Measurements from ENCODE around the gene ZNF24. TPM values are rescaled to one million over a fixed set of nuclear protein-coding genes. Genes with fewer than 3 reads are reported as not detected.

ZNF24 gene
- total RNA-seq, 1 experiment from 2014 or later: 54.7 TPM

GRCh38 chr18:35291166-35291565, 53.1 kb downstream of the ZNF24 start:
- Histone ChIP-seq H3K9me2 (ENCODE audit: insufficient read depth) (no peaks in the 10 kb centered on the region), H3K27me3 (ENCODE audit: insufficient read depth, low read length) (no peaks in the 10 kb centered on the region), H3K4me1 (ENCODE audit: control insufficient read depth in 1 of 2, insufficient read depth in 2 of 2, low read length in 2 of 2) (peaks cover 0 to 16% of the 10 kb centered on the region in 2 experiments; a peak in 2 of 4 replicates), H3K9me3 (ENCODE audit: control insufficient read depth in 1 of 2, insufficient read depth in 1 of 2, low read depth in 1 of 2, low read length in 2 of 2) (peaks cover 0 to 5% of the 10 kb centered on the region in 2 experiments; a peak in 1 of 4 replicates), H3K4me3 (replicated peaks in 1 of 2; ENCODE audit: low read depth in 1 of 2, low read length in 2 of 2) (peak overlapping the region; percentile 71 to 87), H4K20me1 (ENCODE audit: insufficient read depth) (no peaks in the 10 kb centered on the region), H3K36me3 (ENCODE audit: control insufficient read depth in 1 of 2, insufficient read depth in 2 of 2, low read length in 2 of 2) (peaks cover 0 to 24% of the 10 kb centered on the region in 2 experiments; a peak in 2 of 4 replicates), H2AFZ (ENCODE audit: low read depth, low read length, poor library complexity, severe bottlenecking) (no peak overlapping the region), H3K79me2 (ENCODE audit: insufficient read depth, low read length) (peaks cover 58% of the 10 kb centered on the region), H3K9ac (ENCODE audit: low read length) (peak overlapping the region; percentile 81), H3K27ac (ENCODE audit: low read depth, low read length) (peak overlapping the region; percentile 57; the same call in 1 of the 2 replicates), H3K4me2 (ENCODE audit: low read length) (peak overlapping the region; percentile 95)
- ChIA-PET CTCF (no interaction called here), RAD21 (ENCODE audit: low non-redundant PET in 1 of 2, low total read pairs in 2 of 2, uncharacterized antibody in 2 of 2, unreplicated experiment in 2 of 2) (no interaction called here), POLR2A (no interaction called here)
- DNase-seq (ENCODE audit: low read depth, low spot score) (no peak), ATAC-seq (no peak)
- TF ChIP-seq EZH2 (IDR thresholded peaks at IDR 0.05): no peak
- no peak for TF ChIP-seq JUND (IDR thresholded peaks at IDR 0.05)
- no peak for TF ChIP-seq ZNF274 (IDR thresholded peaks at IDR 0.05; ENCODE audit: low read depth, low read length)
- TF ChIP-seq, protein P1, sequence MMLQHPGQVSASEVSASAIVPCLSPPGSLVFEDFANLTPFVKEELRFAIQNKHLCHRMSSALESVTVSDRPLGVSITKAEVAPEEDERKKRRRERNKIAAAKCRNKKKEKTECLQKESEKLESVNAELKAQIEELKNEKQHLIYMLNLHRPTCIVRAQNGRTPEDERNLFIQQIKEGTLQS (IDR thresholded peaks at IDR 0.05): no peak
- no peak for TF ChIP-seq EGR1 (IDR thresholded peaks at IDR 0.05; ENCODE audit: low read depth)
- BruUV-seq (replicated peaks): no TSS peak
- intact Hi-C loops (cut with micrococcal nuclease): loop anchor here (5.0 kb wide), 1 partner anchor 51 kb away; the partner anchor contains the start of gene ZNF24

DNA sequence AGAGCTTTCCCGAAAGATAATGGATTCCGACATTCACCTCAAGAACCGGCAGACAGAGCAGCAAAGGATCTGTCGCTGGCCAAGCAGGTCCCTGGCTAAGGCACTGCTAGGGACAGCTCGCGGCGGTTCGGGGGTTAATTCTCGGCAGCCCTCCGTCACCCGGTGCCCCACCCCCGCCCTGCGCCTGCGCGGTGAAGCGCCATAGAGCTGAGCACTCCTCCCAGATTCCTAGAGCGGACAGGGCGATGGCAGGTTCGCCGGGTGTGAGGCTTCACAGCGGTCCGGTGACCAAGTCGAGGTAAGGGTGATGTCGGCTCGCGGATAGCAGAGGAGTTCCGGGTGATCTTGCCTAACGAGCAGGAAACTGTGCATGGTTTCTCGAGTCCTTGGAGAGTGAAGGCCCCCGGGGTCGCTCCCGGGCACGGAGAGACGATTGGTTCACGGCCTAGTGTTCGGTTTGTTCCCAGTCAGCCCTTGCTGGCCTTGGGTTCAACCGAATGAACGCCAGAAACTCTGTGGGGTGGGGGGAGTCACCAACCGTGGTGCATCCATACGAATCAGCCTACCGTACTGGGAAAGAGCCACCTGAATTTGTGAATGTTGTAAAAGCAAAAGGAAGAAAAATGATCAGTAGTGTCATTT, 54.0 kb downstream of the ZNF24 start, which contains the start of gene ZSCAN30:
TSS of gene ZSCAN30 (minus strand) at position 136 of the 642 bp plus-strand sequence. CDS start 25,877 bp downstream, outside the sequence.
- no peaks in the 10 kb centered on the region for H3K27me3 ChIP-seq (ENCODE audit: insufficient read depth, low read length)
- peak within 1 kb of the TSS; percentile 95 for H3K4me2 ChIP-seq (ENCODE audit: low read length)
- peaks cover 0 to 5% of the 10 kb centered on the region in 2 experiments; a peak in 1 of 4 replicates for H3K9me3 ChIP-seq (ENCODE audit: control insufficient read depth in 1 of 2, insufficient read depth in 1 of 2, low read depth in 1 of 2, low read length in 2 of 2)
- H3K36me3 ChIP-seq (ENCODE audit: control insufficient read depth in 1 of 2, insufficient read depth in 2 of 2, low read length in 2 of 2): peaks cover 0 to 17% of the 10 kb centered on the region in 2 experiments; a peak in 2 of 4 replicates
- peak; percentile 98 for ATAC-seq
- POLR2A ChIA-PET: interaction anchor here (1.0 to 1.5 kb wide), 6 partner anchors 8 to 50 kb away, joined by 3 to 4 read pairs (median 3); partner anchors contain the start of gene ZNF397
- CTCF ChIA-PET: interaction anchor here (1.4 kb wide), 1 partner anchor 65 kb away, joined by 3 read pairs; no protein-coding TSS in a partner anchor
- no TSS peak for BruUV-seq (replicated peaks)
- H4K20me1 ChIP-seq (ENCODE audit: insufficient read depth): no peaks in the 10 kb centered on the region
- peaks cover 0 to 16% of the 10 kb centered on the region in 2 experiments; a peak in 2 of 4 replicates for H3K4me1 ChIP-seq (ENCODE audit: control insufficient read depth in 1 of 2, insufficient read depth in 2 of 2, low read length in 2 of 2)
- H3K9ac ChIP-seq (ENCODE audit: low read length): peak within 1 kb of the TSS; percentile 81
- peak within 1 kb of the TSS; percentile 72 for H2AFZ ChIP-seq (ENCODE audit: low read depth, low read length, poor library complexity, severe bottlenecking)
- peak; percentile 91 for DNase-seq (ENCODE audit: low read depth, low spot score)
- peak within 1 kb of the TSS; percentile 57 for H3K27ac ChIP-seq (ENCODE audit: low read depth, low read length)
- intact Hi-C loops (cut with micrococcal nuclease): loop anchor here (5.0 kb wide), 1 partner anchor 52 kb away; the partner anchor contains the start of gene ZNF24
- RAD21 ChIA-PET (ENCODE audit: low non-redundant PET in 1 of 2, low total read pairs in 2 of 2, uncharacterized antibody in 2 of 2, unreplicated experiment in 2 of 2): no interaction called here
- peak within 1 kb of the TSS; percentile 71 to 87 for H3K4me3 ChIP-seq (replicated peaks in 1 of 2; ENCODE audit: low read depth in 1 of 2, low read length in 2 of 2)
- H3K9me2 ChIP-seq (ENCODE audit: insufficient read depth): no peaks in the 10 kb centered on the region
- H3K79me2 ChIP-seq (ENCODE audit: insufficient read depth, low read length): peaks cover 50% of the 10 kb centered on the region
- TF ChIP-seq, protein P1 (IDR thresholded peaks at IDR 0.05): no peak
- TF ChIP-seq EZH2phosphoT487 (IDR thresholded peaks at IDR 0.05; ENCODE audit: borderline replicate concordance) (no peak), SIN3A (IDR thresholded peaks at IDR 0.05; ENCODE audit: low read depth) (peak; percentile 86), RAD21 (IDR thresholded peaks at IDR 0.05; ENCODE audit: low read depth) (no peak), SRF (IDR thresholded peaks at IDR 0.05; ENCODE audit: low read depth) (no peak), CTCF (IDR thresholded peaks at IDR 0.05 in 2 of 3, conservative IDR thresholded peaks at IDR 0.05 in 1 of 3; ENCODE audit: borderline replicate concordance in 1 of 3, insufficient read depth in 1 of 3, low read depth in 2 of 3, low read length in 2 of 3) (no peak), TCF7L2 (IDR thresholded peaks at IDR 0.05; ENCODE audit: borderline replicate concordance, extremely low read depth, insufficient read depth, insufficient read length) (no peak), FOSL1 (IDR thresholded peaks at IDR 0.05; ENCODE audit: low read depth) (no peak), JUND (IDR thresholded peaks at IDR 0.05) (no peak), POLR2A (IDR thresholded peaks at IDR 0.05; ENCODE audit: borderline replicate concordance, extremely low read depth, insufficient read depth, insufficient read length) (no peak), CEBPB (IDR thresholded peaks at IDR 0.05; ENCODE audit: low read depth) (no peak)
- TF ChIP-seq, protein P2, sequence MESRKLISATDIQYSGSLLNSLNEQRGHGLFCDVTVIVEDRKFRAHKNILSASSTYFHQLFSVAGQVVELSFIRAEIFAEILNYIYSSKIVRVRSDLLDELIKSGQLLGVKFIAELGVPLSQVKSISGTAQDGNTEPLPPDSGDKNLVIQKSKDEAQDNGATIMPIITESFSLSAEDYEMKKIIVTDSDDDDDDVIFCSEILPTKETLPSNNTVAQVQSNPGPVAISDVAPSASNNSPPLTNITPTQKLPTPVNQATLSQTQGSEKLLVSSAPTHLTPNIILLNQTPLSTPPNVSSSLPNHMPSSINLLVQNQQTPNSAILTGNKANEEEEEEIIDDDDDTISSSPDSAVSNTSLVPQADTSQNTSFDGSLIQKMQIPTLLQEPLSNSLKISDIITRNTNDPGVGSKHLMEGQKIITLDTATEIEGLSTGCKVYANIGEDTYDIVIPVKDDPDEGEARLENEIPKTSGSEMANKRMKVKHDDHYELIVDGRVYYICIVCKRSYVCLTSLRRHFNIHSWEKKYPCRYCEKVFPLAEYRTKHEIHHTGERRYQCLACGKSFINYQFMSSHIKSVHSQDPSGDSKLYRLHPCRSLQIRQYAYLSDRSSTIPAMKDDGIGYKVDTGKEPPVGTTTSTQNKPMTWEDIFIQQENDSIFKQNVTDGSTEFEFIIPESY (IDR thresholded peaks at IDR 0.05; ENCODE audit: extremely low read depth, insufficient replicate concordance, low read length): no peak

Data from HCT116 (cell line).